ENCODE measurements around the gene RASA2. TPM values are rescaled to one million over a fixed set of nuclear protein-coding genes. Genes with fewer than 3 reads are reported as not detected.

Gene RASA2
- total and polyA plus RNA-seq, 9 of the 15 experiments (the other 6 are each of a cell fraction or from before 2014, with no cell fraction given): 2.0 to 12.8 (median 9.5) TPM

DNA sequence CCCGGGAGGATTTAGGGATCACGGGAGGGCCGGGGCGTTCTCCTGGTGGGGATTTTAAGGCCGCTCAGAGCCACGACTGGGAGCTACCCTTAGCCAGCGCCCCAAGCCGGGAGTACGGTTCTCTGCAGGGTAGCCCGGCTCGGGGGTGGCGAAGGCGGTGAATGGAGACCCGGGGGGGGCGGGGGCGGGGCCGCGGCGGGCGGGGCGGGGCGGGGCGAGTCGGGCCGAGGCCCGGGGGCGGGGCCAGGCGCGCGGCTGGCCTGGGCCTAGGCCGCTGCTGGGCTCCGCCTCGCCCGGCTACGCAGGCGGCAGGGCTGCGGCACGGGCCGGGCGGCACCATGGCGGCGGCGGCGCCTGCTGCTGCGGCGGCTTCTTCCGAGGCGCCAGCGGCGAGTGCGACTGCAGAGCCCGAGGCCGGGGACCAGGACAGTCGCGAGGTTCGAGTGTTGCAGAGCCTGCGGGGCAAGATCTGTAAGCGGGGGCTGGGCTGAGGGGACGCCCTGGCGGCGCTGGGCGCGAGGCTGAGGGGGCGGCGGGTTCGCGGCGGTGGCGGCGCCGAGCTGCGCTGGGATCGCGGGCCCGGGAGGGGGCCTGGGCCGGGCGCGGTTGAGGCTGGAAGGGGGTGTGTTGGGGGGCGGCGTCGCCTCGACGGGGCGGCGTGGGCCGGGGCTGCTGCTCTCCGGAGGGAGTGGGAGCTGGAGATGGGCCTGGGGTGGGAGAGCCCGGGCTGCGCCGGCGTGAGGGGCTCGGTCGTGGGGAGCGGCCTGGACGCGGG lies at the start of gene RASA2 (continued):
- TF ChIP-seq NONO (IDR thresholded peaks at IDR 0.05; ENCODE audit: low read depth in 2 of 2, low read length in 1 of 2) (peak; percentile 36 to 84; a peak in 3 of 4 replicates), ZSCAN32 (CRISPR knock-in tag; IDR thresholded peaks at IDR 0.05) (no peak), EHMT2 (IDR thresholded peaks at IDR 0.05) (no peak), PTRF (tag; IDR thresholded peaks at IDR 0.05) (no peak)

DNA sequence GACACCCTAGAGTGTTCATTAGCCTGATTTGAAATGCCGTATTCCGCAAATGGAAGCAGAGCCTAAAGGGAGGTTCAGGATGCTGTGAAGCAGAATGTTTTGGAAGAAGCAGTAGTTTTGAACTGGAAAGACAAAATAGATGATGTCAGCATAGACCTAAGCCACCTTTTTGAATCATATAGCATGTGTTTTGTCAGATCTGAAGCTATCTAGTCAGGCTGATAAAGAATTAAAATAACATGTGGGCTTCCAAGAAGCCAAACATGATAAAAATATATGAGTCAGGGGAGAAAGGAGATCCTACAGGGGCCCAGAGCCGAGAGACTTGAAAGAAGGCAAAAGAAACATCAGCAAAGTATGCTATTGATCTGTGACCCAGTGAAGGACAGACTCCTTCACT lies 47.2 kb upstream of the RASA2 start:
- no peaks in the 10 kb centered on the region for H3K27me3 ChIP-seq (ENCODE audit: control insufficient read depth in 2 of 2, insufficient read depth in 2 of 2, low read length in 2 of 2)
- ChIA-PET POLR2A (interaction anchor here (0.8 to 0.9 kb wide), 2 partner anchors 19 to 132 kb away, joined by 3 to 4 read pairs; no protein-coding TSS in a partner anchor), CTCF (ENCODE audit: low intra/inter-chr PET ratio) (no interaction called here)
- intact Hi-C loops (cut with micrococcal nuclease) (no loop called here), in situ Hi-C loops (cut with MboI) (no loop called here)
- H3K27ac ChIP-seq (ENCODE audit: extremely low read depth, low read depth, low read length): no peak overlapping the region
- FAIRE-seq (no peak), ATAC-seq (no peak), DNase-seq (ENCODE audit: extremely low read depth in 1 of 4, low spot score in 3 of 4) (peak in 2 of 4 experiments; percentile 33 to 42)
- H2AFZ ChIP-seq (ENCODE audit: low read depth, low read length): no peak overlapping the region
- H3K9me3 ChIP-seq (replicated peaks; ENCODE audit: control insufficient read depth, insufficient read depth, low read depth, low read length): peaks cover 4% of the 10 kb centered on the region; the same call in 1 of the 2 replicates
- H3K4me3 ChIP-seq: no peak overlapping the region
- H3K79me2 ChIP-seq (ENCODE audit: control insufficient read depth, insufficient read depth, low read length): no peaks in the 10 kb centered on the region
- no peaks in the 10 kb centered on the region for H4K20me1 ChIP-seq (replicated peaks; ENCODE audit: control insufficient read depth, insufficient read depth, low read length)
- TF ChIP-seq LEF1 (IDR thresholded peaks at IDR 0.05) (no peak), ZNF316 (IDR thresholded peaks at IDR 0.05) (peak; percentile 35; the same call in 1 of the 2 replicates), BMI1 (IDR thresholded peaks at IDR 0.05; ENCODE audit: low read length) (no peak), ZNF717 (CRISPR knock-in tag; IDR thresholded peaks at IDR 0.05) (no peak)
- TF ChIP-seq, protein P1, sequence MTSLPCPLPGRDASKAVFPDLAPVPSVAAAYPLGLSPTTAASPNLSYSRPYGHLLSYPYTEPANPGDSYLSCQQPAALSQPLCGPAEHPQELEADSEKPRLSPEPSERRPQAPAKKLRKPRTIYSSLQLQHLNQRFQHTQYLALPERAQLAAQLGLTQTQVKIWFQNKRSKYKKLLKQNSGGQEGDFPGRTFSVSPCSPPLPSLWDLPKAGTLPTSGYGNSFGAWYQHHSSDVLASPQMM (CRISPR knock-in tag; IDR thresholded peaks at IDR 0.05): no peak
- TF ChIP-seq, protein P2, sequence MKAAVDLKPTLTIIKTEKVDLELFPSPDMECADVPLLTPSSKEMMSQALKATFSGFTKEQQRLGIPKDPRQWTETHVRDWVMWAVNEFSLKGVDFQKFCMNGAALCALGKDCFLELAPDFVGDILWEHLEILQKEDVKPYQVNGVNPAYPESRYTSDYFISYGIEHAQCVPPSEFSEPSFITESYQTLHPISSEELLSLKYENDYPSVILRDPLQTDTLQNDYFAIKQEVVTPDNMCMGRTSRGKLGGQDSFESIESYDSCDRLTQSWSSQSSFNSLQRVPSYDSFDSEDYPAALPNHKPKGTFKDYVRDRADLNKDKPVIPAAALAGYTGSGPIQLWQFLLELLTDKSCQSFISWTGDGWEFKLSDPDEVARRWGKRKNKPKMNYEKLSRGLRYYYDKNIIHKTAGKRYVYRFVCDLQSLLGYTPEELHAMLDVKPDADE (conservative IDR thresholded peaks at IDR 0.05; ENCODE audit: control insufficient read depth, low read depth, low read length): no peak
- peaks cover 27% of the 10 kb centered on the region for H3K36me3 ChIP-seq (ENCODE audit: control insufficient read depth, insufficient read depth, low read length)
- no peaks in the 10 kb centered on the region for H3K9me1 ChIP-seq (ENCODE audit: control insufficient read depth, insufficient read depth, low read length)
- 76% methylated on average over 3 of the region's 3 CpGs for WGBS (ENCODE audit: insufficient coverage, low coverage, missing lambda C conversion rate)
- H3K9ac ChIP-seq (ENCODE audit: insufficient read depth in 1 of 2, low read depth in 2 of 2, low read length in 2 of 2): no peak overlapping the region
- H3K4me1 ChIP-seq (replicated peaks in 1 of 2; ENCODE audit: control insufficient read depth in 2 of 2, insufficient read depth in 2 of 2, low read length in 2 of 2): peaks cover 6 to 23% of the 10 kb centered on the region in 2 experiments; a peak in 4 of 5 replicates
- H3K4me2 ChIP-seq (ENCODE audit: insufficient read depth, low read length): no peak overlapping the region
- no TSS peak for BruUV-seq (replicated peaks)

Measured in K562 (cell line).